HG02571 (cell line): ENCODE measurements around the gene BANF2.

ENCODE experiments used
- ATAC-seq: cut with Tn5 transposase; IDR thresholded peaks from one replicate; pipeline ENCODE4 v1.9.1; 2021; ENCODE audit warnings: mild to moderate bottlenecking, moderate library complexity; ENCODE audit not compliant: unreplicated experiment

Gene BANF2

GRCh38 chr20:17663486-17663885 lies 36.3 kb upstream of the BANF2 start:
- ATAC-seq: no peak

- ATAC-seq: no peak
Measured at GRCh38 chr20:17664025-17664633, 35.6 kb upstream of the BANF2 start.

GRCh38 chr20:17665756-17666155 lies 34.0 kb upstream of the BANF2 start:
- ATAC-seq: no peak

- ATAC-seq: no peak
Measured at GRCh38 chr20:17666481-17666880, 33.3 kb upstream of the BANF2 start.

GRCh38 chr20:17667445-17667844 lies 32.3 kb upstream of the BANF2 start:
- no peak for ATAC-seq

GRCh38 chr20:17668432-17668831 lies 31.3 kb upstream of the BANF2 start:
- no peak for ATAC-seq

- no peak for ATAC-seq
Measured at GRCh38 chr20:17669306-17669931, 30.3 kb upstream of the BANF2 start.

GRCh38 chr20:17671011-17671410 lies 28.8 kb upstream of the BANF2 start:
- ATAC-seq: no peak

GRCh38 chr20:17671565-17671964 lies 28.2 kb upstream of the BANF2 start:
- no peak for ATAC-seq

- no peak for ATAC-seq
Measured at GRCh38 chr20:17673084-17673483, 26.7 kb upstream of the BANF2 start.

- ATAC-seq: no peak
Measured at GRCh38 chr20:17674722-17675518, 24.8 kb upstream of the BANF2 start.

- no peak for ATAC-seq
Measured at GRCh38 chr20:17675519-17676377, 24.0 kb upstream of the BANF2 start.

GRCh38 chr20:17676378-17676759 lies 23.4 kb upstream of the BANF2 start:
- ATAC-seq: no peak

- ATAC-seq: no peak
Measured at GRCh38 chr20:17676942-17677341, 22.8 kb upstream of the BANF2 start.

- ATAC-seq: no peak
Measured at GRCh38 chr20:17678295-17678694, 21.5 kb upstream of the BANF2 start.

- no peak for ATAC-seq
Measured at GRCh38 chr20:17678886-17679285, 20.9 kb upstream of the BANF2 start.

- no peak for ATAC-seq
Measured at GRCh38 chr20:17679941-17680835, 19.6 kb upstream of the BANF2 start.

GRCh38 chr20:17680836-17681725 lies 18.7 kb upstream of the BANF2 start:
- peak; percentile 40 for ATAC-seq

GRCh38 chr20:17681726-17682102 lies 18.1 kb upstream of the BANF2 start:
- peak; percentile 14 for ATAC-seq
